Smooth muscle cell (in vitro differentiated cells): Measurements from ENCODE around the gene PPARG. TPM values are rescaled to one million over a fixed set of nuclear protein-coding genes. Genes with fewer than 3 reads are reported as not detected.

ENCODE experiments used
- DNase-seq: peaks from one replicate; lab custom pipeline; 2025; ENCODE audit not compliant: unreplicated experiment; lab: John Stamatoyannopoulos, UW
- H2AFZ ChIP-seq: fragments of 200-600 bp; sonication (generic); 2 replicates; pipeline ENCODE4 v1.6.0; 2016; ENCODE audit warnings: antibody characterized with exemption, low read depth, mild to moderate bottlenecking
- H3F3A ChIP-seq: fragments of 200-600 bp; sonication (generic); 2 replicates; pipeline ENCODE4 v1.6.0; 2017; ENCODE audit warnings: antibody characterized with exemption, low read depth
- H3K27ac ChIP-seq: fragments of 200-600 bp; sonication (generic); 2 replicates; pipeline ENCODE4 v1.5.1; 2016; ENCODE audit warnings: low read depth, mild to moderate bottlenecking
- H3K27me3 ChIP-seq: fragments of 200-600 bp; sonication (generic); 2 replicates; pipeline ENCODE4 v1.6.1; 2016; ENCODE audit warnings: low read depth, mild to moderate bottlenecking
- H3K36me3 ChIP-seq: fragments of 200-600 bp; sonication (generic); 2 replicates; pipeline ENCODE4 v1.5.1; 2016; ENCODE audit warnings: low read depth
- H3K4me1 ChIP-seq: fragments of 200-600 bp; sonication (generic); 2 replicates; pipeline ENCODE4 v1.5.1; 2016; ENCODE audit warnings: low read depth
- H3K4me2 ChIP-seq: fragments of 200-600 bp; sonication (generic); 2 replicates; pipeline ENCODE4 v1.6.0; 2016; ENCODE audit warnings: mild to moderate bottlenecking
- H3K4me3 ChIP-seq: fragments of 200-600 bp; sonication (generic); 2 replicates; pipeline ENCODE4 v1.5.1; 2016; ENCODE audit warnings: mild to moderate bottlenecking
- H3K79me2 ChIP-seq: fragments of 200-600 bp; sonication (generic); 2 replicates; pipeline ENCODE4 v1.6.0; 2016; ENCODE audit warnings: low read depth, mild to moderate bottlenecking
- H3K9ac ChIP-seq: fragments of 200-600 bp; sonication (generic); 2 replicates; pipeline ENCODE4 v1.6.0; 2016; ENCODE audit warnings: low read depth
- H3K9me3 ChIP-seq: fragments of 200-600 bp; sonication (generic); replicated peaks from 2 replicates; pipeline ENCODE4 v1.5.1; 2016; ENCODE audit warnings: low read depth
- H4K20me1 ChIP-seq: fragments of 200-600 bp; sonication (generic); 2 replicates; pipeline ENCODE4 v1.6.0; 2016; ENCODE audit warnings: low read depth
- CTCF ChIP-seq: fragments of 200-600 bp; sonication (generic); IDR thresholded peaks from 2 replicates; pipeline ENCODE4 v1.5.1; 2017; ENCODE audit warnings: borderline replicate concordance, mild to moderate bottlenecking, antibody characterized with exemption; ENCODE audit not compliant: insufficient read depth, poor library complexity, severe bottlenecking
- WGBS: methylation state at CpG from one replicate; pipeline ENCODE4 v1.1.7; 2016; ENCODE audit warnings: low lambda C conversion rate; 5-methylcytosine and 5-hydroxymethylcytosine counted together
- polyA plus RNA-seq: library from polyadenylated mRNA; unstranded; fragments of >200 nt; fragmentation: Nextera tagmentation; extraction: Ambion mirVana; gene quantifications from 2 replicates; pipeline ENCODE4 v1.2.1, GENCODE V29; 2016
- total RNA-seq: library from RNA; depleted of rRNA; stranded (reverse); fragments of >200 nt; gene quantifications from 2 replicates; pipeline ENCODE4 v1.2.3, GENCODE V29; 2014

The PPARG gene
- total and polyA plus RNA-seq, 2 experiments from 2014 or later, result 1.5 to 8.5 TPM

DNA sequence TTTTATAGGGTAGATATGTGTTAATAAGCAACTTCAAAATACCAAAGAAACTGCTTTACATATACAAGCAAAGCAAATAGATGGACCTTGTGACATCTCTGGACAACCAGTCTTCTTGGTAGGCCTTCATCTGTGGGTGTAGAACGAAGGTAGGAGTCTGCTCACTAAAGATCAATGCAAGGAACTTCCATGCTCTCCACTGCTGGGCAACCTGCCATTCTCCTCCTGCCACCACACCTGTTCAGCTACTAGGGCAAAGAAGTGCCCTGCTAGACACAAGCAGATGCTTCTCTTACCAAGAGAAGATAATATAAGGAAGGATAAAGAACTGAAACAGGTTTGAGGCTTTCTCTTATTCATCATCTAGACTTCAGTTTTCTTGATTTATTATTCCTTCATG is 12.6 kb downstream of the PPARG start:
- Histone ChIP-seq H3K79me2 (peaks cover 6% of the 10 kb centered on the region), H3K27ac (peak overlapping the region; percentile 82), H2AFZ (no peak overlapping the region), H3K36me3 (no peaks in the 10 kb centered on the region), H3K9me3 (no peaks in the 10 kb centered on the region), H3F3A (no peaks in the 10 kb centered on the region), H3K4me2 (no peak overlapping the region), H3K9ac (no peak overlapping the region), H3K27me3 (peaks cover 4% of the 10 kb centered on the region), H3K4me3 (no peak overlapping the region), H4K20me1 (no peaks in the 10 kb centered on the region), H3K4me1 (no peaks in the 10 kb centered on the region)
- no peak for TF ChIP-seq CTCF
- WGBS, result 85% methylated on average over 1 of the region's 1 CpG
- DNase-seq, result no peak

DNA sequence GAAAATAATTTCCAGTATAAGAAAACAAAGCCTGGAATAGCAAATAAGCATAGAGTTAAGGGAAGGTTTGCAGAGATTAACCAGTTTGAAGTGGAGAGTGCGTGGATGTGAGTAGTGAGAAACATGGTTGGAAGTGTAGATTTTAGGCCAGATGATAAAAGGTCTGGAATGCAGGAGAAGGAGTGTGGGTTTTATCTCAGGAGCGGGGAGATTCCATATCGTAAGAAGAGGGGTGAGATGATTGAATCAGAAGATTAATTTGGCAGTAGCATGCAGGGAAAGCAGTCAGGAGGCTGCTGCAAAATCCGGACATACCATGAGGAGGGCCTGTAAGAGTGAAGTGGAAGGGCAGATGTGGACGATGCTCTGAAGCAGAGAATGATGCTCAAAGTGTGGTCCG is 13.7 kb downstream of the PPARG start:
- Histone ChIP-seq H3K4me3 (no peak overlapping the region), H3K27me3 (peaks cover 4% of the 10 kb centered on the region), H2AFZ (no peak overlapping the region), H3K9me3 (no peaks in the 10 kb centered on the region), H3K79me2 (peaks cover 2% of the 10 kb centered on the region), H3K4me1 (no peaks in the 10 kb centered on the region), H3K9ac (no peak overlapping the region), H3F3A (no peaks in the 10 kb centered on the region), H3K27ac (peak overlapping the region; percentile 82), H3K36me3 (no peaks in the 10 kb centered on the region), H3K4me2 (no peak overlapping the region), H4K20me1 (no peaks in the 10 kb centered on the region)
- no peak for DNase-seq
- 94% methylated on average over 6 of the region's 6 CpGs for WGBS
- TF ChIP-seq CTCF, result no peak

DNA sequence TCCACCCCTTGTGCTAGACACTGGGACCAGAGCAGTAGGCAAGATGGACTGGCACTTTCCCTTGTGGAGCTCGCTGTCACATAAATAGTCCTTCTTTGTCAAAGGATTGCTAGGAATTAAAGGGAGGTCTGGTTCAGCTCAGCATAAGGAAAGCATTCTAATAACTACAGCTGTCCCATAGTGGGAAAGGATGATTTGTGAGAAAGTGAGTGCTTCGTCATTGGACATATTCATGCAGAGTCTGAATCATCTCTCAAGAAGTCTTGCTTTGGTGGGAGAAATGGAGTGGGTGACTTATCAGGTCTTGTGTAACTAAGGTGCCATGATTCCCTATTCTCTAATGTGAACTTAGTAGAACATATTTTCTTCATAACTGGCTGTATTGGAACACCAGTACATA is 14.7 kb downstream of the PPARG start:
- Histone ChIP-seq H3K4me1 (no peaks in the 10 kb centered on the region), H3F3A (no peaks in the 10 kb centered on the region), H3K27ac (peak overlapping the region; percentile 52), H3K9ac (peak overlapping the region; percentile 8), H2AFZ (no peak overlapping the region), H3K9me3 (no peaks in the 10 kb centered on the region), H3K27me3 (peaks cover 4% of the 10 kb centered on the region), H3K4me2 (no peak overlapping the region), H4K20me1 (no peaks in the 10 kb centered on the region), H3K4me3 (no peak overlapping the region), H3K36me3 (no peaks in the 10 kb centered on the region), H3K79me2 (no peaks in the 10 kb centered on the region)
- WGBS, result 26% methylated on average over 2 of the region's 2 CpGs
- TF ChIP-seq CTCF, result no peak
- no peak for DNase-seq

GRCh38 chr3:12303993-12304392 is 15.1 kb downstream of the PPARG start:
- H3K27ac ChIP-seq, result peak overlapping the region; percentile 52

More at GRCh38 chr3:12303993-12304392, 15.1 kb downstream of the PPARG start:
- Histone ChIP-seq H3K79me2 (no peaks in the 10 kb centered on the region), H4K20me1 (no peaks in the 10 kb centered on the region), H3K9ac (no peak overlapping the region), H3K4me1 (no peaks in the 10 kb centered on the region), H3K9me3 (no peaks in the 10 kb centered on the region), H3K4me3 (no peak overlapping the region), H3F3A (no peaks in the 10 kb centered on the region), H3K36me3 (no peaks in the 10 kb centered on the region), H3K4me2 (no peak overlapping the region), H2AFZ (no peak overlapping the region), H3K27me3 (peaks cover 4% of the 10 kb centered on the region)
- 88% methylated on average over 6 of the region's 6 CpGs for WGBS
- no peak for DNase-seq
- no peak for TF ChIP-seq CTCF
